IMR-90 (cell line): ENCODE data around the gene KATNA1. TPM values are rescaled to one million over a fixed set of nuclear protein-coding genes. Genes with fewer than 3 reads are reported as not detected.

ENCODE experiments used
- ATAC-seq: fragments of 200-7000 bp; cut with Tn5 transposase; 2 replicates; pipeline ENCODE4 v1.9.1; 2020; ENCODE audit warnings: low read depth, mild to moderate bottlenecking, moderate library complexity
- BruUV-seq: library from RNA; stranded (reverse); fragments of 400-500 nt; replicated peaks from 2 replicates; lab custom pipeline; 2021; lab: Mats Ljungman, UMichigan
- CTCF ChIA-PET: fragments of 300-600 bp; formaldehyde crosslinking; extraction: SDS; loops from one replicate; lab custom pipeline; 2021; ENCODE audit warnings: antibody characterized with exemption; lab: Yijun Ruan, JAX
- POLR2A ChIA-PET: fragments of 300-600 bp; sonication (Branson Sonifier 250); formaldehyde crosslinking; loops from one replicate; lab custom pipeline; 2022; ENCODE audit warnings: antibody characterized with exemption; ENCODE audit not compliant: unreplicated experiment; lab: Charles Lee
- DNase-seq: peaks from one replicate; pipeline ENCODE4 v3.0.0; 2013
- H2AFZ ChIP-seq: replicated peaks from 2 replicates; pipeline ENCODE3; 2013; ENCODE audit warnings: low read length, mild to moderate bottlenecking; ENCODE audit not compliant: poor library complexity
- H2AK5ac ChIP-seq: 2 replicates; pipeline ENCODE4 v1.6.1; 2013; ENCODE audit warnings: low read depth, low read length, inconsistent platforms
- H2AK9ac ChIP-seq: replicated peaks from 2 replicates; pipeline ENCODE3; 2013; ENCODE audit warnings: mild to moderate bottlenecking, low read depth, low read length, moderate library complexity; ENCODE audit not compliant: poor library complexity
- H2BK120ac ChIP-seq: 2 replicates; pipeline ENCODE4 v1.6.1; 2013; ENCODE audit warnings: low read depth, low read length, inconsistent platforms
- H2BK15ac ChIP-seq: 3 replicates; pipeline ENCODE4 v1.6.1; 2013; ENCODE audit warnings: low read depth, low read length, inconsistent platforms
- H2BK20ac ChIP-seq: 2 replicates; pipeline ENCODE4 v1.6.1; 2013; ENCODE audit warnings: low read depth, mild to moderate bottlenecking, inconsistent platforms, low read length, moderate library complexity
- H2BK5ac ChIP-seq: 2 replicates; pipeline ENCODE4 v1.6.1; 2013; ENCODE audit warnings: mild to moderate bottlenecking, low read depth, low read length, inconsistent platforms; ENCODE audit not compliant: poor library complexity, severe bottlenecking
- H3K14ac ChIP-seq: replicated peaks from 2 replicates; pipeline ENCODE4 v1.6.1; 2013; ENCODE audit warnings: low read depth, low read length, inconsistent platforms
- H3K18ac ChIP-seq: 2 replicates; pipeline ENCODE4 v1.6.1; 2013; ENCODE audit warnings: low read depth, low read length, control low read depth
- H3K23ac ChIP-seq: 2 replicates; pipeline ENCODE4 v1.6.1; 2013; ENCODE audit warnings: low read depth, low read length, inconsistent platforms
- H3K27ac ChIP-seq: 2 replicates; pipeline ENCODE4 v1.5.1; 2013; ENCODE audit warnings: mild to moderate bottlenecking, control low read depth, low read length; ENCODE audit not compliant: insufficient read depth
- H3K27me3 ChIP-seq: 2 replicates; pipeline ENCODE4 v1.6.1; 2013; ENCODE audit warnings: low read length; ENCODE audit not compliant: control insufficient read depth, insufficient read depth
- H3K36me3 ChIP-seq: 2 replicates; pipeline ENCODE4 v1.6.1; 2013; ENCODE audit warnings: low read length, mixed read lengths; ENCODE audit not compliant: control insufficient read depth, insufficient read depth
- H3K4ac ChIP-seq: 2 replicates; pipeline ENCODE4 v1.6.1; 2013; ENCODE audit warnings: low read depth, low read length, inconsistent platforms
- H3K4me1 ChIP-seq: 2 replicates; pipeline ENCODE4 v1.6.1; 2013; ENCODE audit warnings: low read length, mixed read lengths; ENCODE audit not compliant: control insufficient read depth, insufficient read depth
- H3K4me2 ChIP-seq: 2 replicates; pipeline ENCODE4 v1.6.1; 2013; ENCODE audit warnings: low read depth, mild to moderate bottlenecking, control low read depth, low read length, moderate library complexity
- H3K4me3 ChIP-seq: 2 replicates; pipeline ENCODE4 v1.5.1; 2013; ENCODE audit warnings: low read depth, mild to moderate bottlenecking, control low read depth, low read length, moderate library complexity; ENCODE audit not compliant: insufficient read depth
- H3K56ac ChIP-seq: 2 replicates; pipeline ENCODE4 v1.6.1; 2013; ENCODE audit warnings: low read length, inconsistent platforms; ENCODE audit not compliant: insufficient read depth; ENCODE audit errors: extremely low read depth
- H3K79me1 ChIP-seq, 2 experiments: 2 replicates each; pipeline ENCODE4 v1.6.1; 2013; ENCODE audit warnings: low read length in 2 of 2, inconsistent platforms in 1 of 2, low read depth in 1 of 2
- H3K9ac ChIP-seq: 2 replicates; pipeline ENCODE4 v1.6.1; 2013; ENCODE audit warnings: low read depth, low read length, control low read depth
- H3K9me1 ChIP-seq: 2 replicates; pipeline ENCODE4 v1.6.1; 2013; ENCODE audit warnings: low read length, inconsistent platforms; ENCODE audit not compliant: insufficient read depth
- H3K9me3 ChIP-seq: 2 replicates; pipeline ENCODE4 v1.6.1; 2013; ENCODE audit warnings: low read length; ENCODE audit not compliant: control insufficient read depth, insufficient read depth
- H4K20me1 ChIP-seq: 2 replicates; pipeline ENCODE4 v1.6.1; 2013; ENCODE audit warnings: low read length, inconsistent platforms; ENCODE audit not compliant: insufficient read depth
- H4K5ac ChIP-seq: 2 replicates; pipeline ENCODE4 v1.6.1; 2013; ENCODE audit warnings: mild to moderate bottlenecking, low read depth, low read length, control low read depth
- H4K8ac ChIP-seq, 2 experiments: 2 replicates each; pipeline ENCODE4 v1.6.1; 2013; ENCODE audit warnings: low read depth in 2 of 2, low read length in 2 of 2, control low read depth in 1 of 2, inconsistent platforms in 1 of 2
- H4K91ac ChIP-seq: 2 replicates; pipeline ENCODE4 v1.6.1; 2013; ENCODE audit warnings: low read depth, low read length, inconsistent platforms; ENCODE audit not compliant: insufficient read depth
- ELK1 ChIP-seq: fragments of 150-350 bp; IDR thresholded peaks from 2 replicates; pipeline ENCODE4 v1.6.1; 2016; ENCODE audit warnings: low read depth, mild to moderate bottlenecking, low read length, moderate library complexity, borderline replicate concordance
- POLR2A ChIP-seq: IDR thresholded peaks from 2 replicates; pipeline ENCODE4 v1.6.1; 2012; ENCODE audit warnings: mild to moderate bottlenecking, low read depth, low read length
- WGBS, 2 experiments: methylation state at CpG; one replicate each; pipeline versions ENCODE4 v1.1.5 to v1.1.7; 2013; ENCODE audit warnings: missing lambda C conversion rate in 2 of 2; ENCODE audit not compliant: insufficient read length in 1 of 2; ENCODE audit errors: extremely low coverage in 2 of 2; 5-methylcytosine and 5-hydroxymethylcytosine counted together
- dilution Hi-C: fragments of 300-500 bp; cut with HindIII; formaldehyde crosslinking; loops from one replicate; pipeline ENCODE4 v1.14.3; 2018; ENCODE audit warnings: low sequenced_read_pairs; ENCODE audit not compliant: unreplicated experiment
- in situ Hi-C: fragments of 300-500 bp; cut with MboI; formaldehyde crosslinking; loops from 3 replicates; pipeline ENCODE4 v1.14.3; 2019; ENCODE audit warnings: low sequenced_read_pairs, inconsistent platforms, mixed read lengths
- intact Hi-C: fragments of 100-400 bp; cut with micrococcal nuclease; formaldehyde crosslinking; loops from 2 replicates; pipeline ENCODE4 v1.10.0; 2022
- polyA plus RNA-seq, 3 experiments: library from polyadenylated mRNA; depleted of rRNA; stranded (reverse); fragments of >200 nt; gene quantifications; 2 replicates each; pipeline ENCODE4 v1.2.3, GENCODE V29; 2012; ENCODE audit warnings: low replicate concordance in 1 of 3
- total RNA-seq: library from RNA; depleted of rRNA; stranded (reverse); fragments of >200 nt; gene quantifications from 2 replicates; pipeline ENCODE4 v1.2.3, GENCODE V29; 2012

Gene KATNA1
- total and polyA plus RNA-seq, 2 of the 4 experiments (the other 2 are of a cell fraction), result 15.3 to 24.6 TPM

- H3K4ac ChIP-seq, result no peak overlapping the region
- WGBS, 2 experiments, result no CpG with 5 or more reads among the region's 1 CpG
- H3K56ac ChIP-seq, result no peak overlapping the region
- ChIA-PET CTCF (no interaction called here), POLR2A (no interaction called here)
- no peaks in the 10 kb centered on the region for H3K79me1 ChIP-seq
- H2AFZ ChIP-seq, result no peak overlapping the region
- no peak overlapping the region for H3K4me3 ChIP-seq
- no peaks in the 10 kb centered on the region for H3K9me1 ChIP-seq
- BruUV-seq, result no TSS peak
- no peak overlapping the region for H4K8ac ChIP-seq
- H3K9me3 ChIP-seq, result no peaks in the 10 kb centered on the region
- H3K18ac ChIP-seq, result no peak overlapping the region
- dilution Hi-C loops (no loop called here), intact Hi-C loops (no loop called here), in situ Hi-C loops (no loop called here)
- peaks cover 29% of the 10 kb centered on the region for H3K36me3 ChIP-seq
- H4K5ac ChIP-seq, result no peak overlapping the region
- no peak overlapping the region for H3K27ac ChIP-seq
- no peaks in the 10 kb centered on the region for H3K4me1 ChIP-seq
- no peak overlapping the region for H3K23ac ChIP-seq
- no peak overlapping the region for H2AK5ac ChIP-seq
- no peak overlapping the region for H2BK5ac ChIP-seq
- TF ChIP-seq POLR2A (no peak), ELK1 (no peak)
- DNase-seq (no peak), ATAC-seq (no peak)
- no peaks in the 10 kb centered on the region for H4K20me1 ChIP-seq
- no peak overlapping the region for H2AK9ac ChIP-seq
- H3K9ac ChIP-seq, result no peak overlapping the region
- H2BK20ac ChIP-seq, result no peak overlapping the region
- no peak overlapping the region for H2BK15ac ChIP-seq
- no peak overlapping the region for H4K91ac ChIP-seq
- no peak overlapping the region for H3K4me2 ChIP-seq
- H3K14ac ChIP-seq, result no peak overlapping the region
- no peaks in the 10 kb centered on the region for H3K27me3 ChIP-seq
- H2BK120ac ChIP-seq, result no peak overlapping the region
These were observed 55.1 kb downstream of the KATNA1 start for GRCh38 chr6:149593408-149593807.
